ENCODE data around the gene MEDAG.

- TF ChIP-seq CTCF (IDR thresholded peaks at IDR 0.05; ENCODE audit: insufficient read depth, low read length), result no peak
- TF ChIP-seq, protein P1, sequence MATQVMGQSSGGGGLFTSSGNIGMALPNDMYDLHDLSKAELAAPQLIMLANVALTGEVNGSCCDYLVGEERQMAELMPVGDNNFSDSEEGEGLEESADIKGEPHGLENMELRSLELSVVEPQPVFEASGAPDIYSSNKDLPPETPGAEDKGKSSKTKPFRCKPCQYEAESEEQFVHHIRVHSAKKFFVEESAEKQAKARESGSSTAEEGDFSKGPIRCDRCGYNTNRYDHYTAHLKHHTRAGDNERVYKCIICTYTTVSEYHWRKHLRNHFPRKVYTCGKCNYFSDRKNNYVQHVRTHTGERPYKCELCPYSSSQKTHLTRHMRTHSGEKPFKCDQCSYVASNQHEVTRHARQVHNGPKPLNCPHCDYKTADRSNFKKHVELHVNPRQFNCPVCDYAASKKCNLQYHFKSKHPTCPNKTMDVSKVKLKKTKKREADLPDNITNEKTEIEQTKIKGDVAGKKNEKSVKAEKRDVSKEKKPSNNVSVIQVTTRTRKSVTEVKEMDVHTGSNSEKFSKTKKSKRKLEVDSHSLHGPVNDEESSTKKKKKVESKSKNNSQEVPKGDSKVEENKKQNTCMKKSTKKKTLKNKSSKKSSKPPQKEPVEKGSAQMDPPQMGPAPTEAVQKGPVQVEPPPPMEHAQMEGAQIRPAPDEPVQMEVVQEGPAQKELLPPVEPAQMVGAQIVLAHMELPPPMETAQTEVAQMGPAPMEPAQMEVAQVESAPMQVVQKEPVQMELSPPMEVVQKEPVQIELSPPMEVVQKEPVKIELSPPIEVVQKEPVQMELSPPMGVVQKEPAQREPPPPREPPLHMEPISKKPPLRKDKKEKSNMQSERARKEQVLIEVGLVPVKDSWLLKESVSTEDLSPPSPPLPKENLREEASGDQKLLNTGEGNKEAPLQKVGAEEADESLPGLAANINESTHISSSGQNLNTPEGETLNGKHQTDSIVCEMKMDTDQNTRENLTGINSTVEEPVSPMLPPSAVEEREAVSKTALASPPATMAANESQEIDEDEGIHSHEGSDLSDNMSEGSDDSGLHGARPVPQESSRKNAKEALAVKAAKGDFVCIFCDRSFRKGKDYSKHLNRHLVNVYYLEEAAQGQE (IDR thresholded peaks at IDR 0.05; ENCODE audit: insufficient replicate concordance, low read depth), result no peak
- TF ChIP-seq POLR2AphosphoS5 (IDR thresholded peaks at IDR 0.05; ENCODE audit: low read depth), result no peak
- TF ChIP-seq SPI1 (IDR thresholded peaks at IDR 0.05; ENCODE audit: borderline replicate concordance, low read depth), result no peak
These were observed 38.9 kb upstream of the MEDAG start for GRCh38 chr13:30867089-30867669.

Data from HL-60 (cell line).